GM21717 (cell line): ENCODE measurements around the gene RXRB.

Experiments
- ATAC-seq: cut with Tn5 transposase; IDR thresholded peaks from one replicate; pipeline ENCODE4 v1.9.1; 2021; ENCODE audit warnings: mild to moderate bottlenecking, moderate library complexity; ENCODE audit not compliant: unreplicated experiment

Gene RXRB

GRCh38 chr6:33212857-33213165 lies 12.3 kb upstream of the RXRB start:
- ATAC-seq = no peak

DNA sequence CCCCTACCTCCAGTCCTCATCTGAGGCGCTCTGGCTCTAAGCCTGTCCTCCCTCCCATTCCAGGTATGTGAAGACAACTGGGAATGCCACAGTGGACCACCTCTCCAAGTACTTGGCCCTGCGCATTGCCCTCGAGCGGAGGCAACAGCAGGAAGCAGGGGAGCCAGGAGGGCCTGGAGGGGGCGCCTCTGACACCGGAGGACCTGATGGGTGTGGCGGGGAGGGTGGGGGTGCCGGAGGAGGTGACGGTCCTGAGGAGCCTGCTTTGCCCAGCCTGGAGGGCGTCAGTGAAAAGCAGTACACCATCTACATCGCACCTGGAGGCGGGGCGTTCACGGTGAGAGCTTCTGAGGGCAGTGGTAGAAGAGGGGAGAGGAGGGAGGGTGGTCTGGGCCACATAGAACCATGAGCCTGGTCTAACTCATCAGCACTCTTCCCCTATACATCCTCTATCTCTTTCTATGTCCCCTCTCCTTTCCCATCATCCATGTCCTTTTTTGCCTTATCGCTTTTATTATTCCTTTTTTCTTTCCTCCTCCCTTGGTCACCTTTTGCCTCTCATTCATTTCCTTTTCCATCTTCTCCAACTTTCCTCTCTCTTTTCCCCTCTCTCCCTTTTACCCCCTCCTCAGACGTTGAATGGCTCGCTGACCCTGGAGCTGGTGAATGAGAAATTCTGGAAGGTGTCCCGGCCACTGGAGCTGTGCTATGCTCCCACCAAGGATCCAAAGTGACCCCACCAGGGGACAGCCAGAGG lies 11.4 kb upstream of the RXRB start:
- ATAC-seq = no peak

DNA sequence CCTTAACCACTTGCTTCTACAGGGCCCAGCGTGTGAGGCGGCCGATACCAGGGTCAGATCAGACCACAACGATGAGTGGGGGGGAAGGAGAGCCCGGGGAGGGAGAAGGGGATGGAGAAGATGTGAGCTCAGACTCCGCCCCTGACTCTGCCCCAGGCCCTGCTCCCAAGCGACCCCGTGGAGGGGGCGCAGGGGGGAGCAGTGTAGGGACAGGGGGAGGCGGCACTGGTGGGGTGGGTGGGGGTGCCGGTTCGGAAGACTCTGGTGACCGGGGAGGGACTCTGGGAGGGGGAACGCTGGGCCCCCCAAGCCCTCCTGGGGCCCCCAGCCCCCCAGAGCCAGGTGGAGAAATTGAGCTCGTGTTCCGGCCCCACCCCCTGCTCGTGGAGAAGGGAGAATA lies 10.7 kb upstream of the RXRB start:
- no peak for ATAC-seq

- ATAC-seq = no peak
Measured at GRCh38 chr6:33209856-33210255, 9.4 kb upstream of the RXRB start.

DNA sequence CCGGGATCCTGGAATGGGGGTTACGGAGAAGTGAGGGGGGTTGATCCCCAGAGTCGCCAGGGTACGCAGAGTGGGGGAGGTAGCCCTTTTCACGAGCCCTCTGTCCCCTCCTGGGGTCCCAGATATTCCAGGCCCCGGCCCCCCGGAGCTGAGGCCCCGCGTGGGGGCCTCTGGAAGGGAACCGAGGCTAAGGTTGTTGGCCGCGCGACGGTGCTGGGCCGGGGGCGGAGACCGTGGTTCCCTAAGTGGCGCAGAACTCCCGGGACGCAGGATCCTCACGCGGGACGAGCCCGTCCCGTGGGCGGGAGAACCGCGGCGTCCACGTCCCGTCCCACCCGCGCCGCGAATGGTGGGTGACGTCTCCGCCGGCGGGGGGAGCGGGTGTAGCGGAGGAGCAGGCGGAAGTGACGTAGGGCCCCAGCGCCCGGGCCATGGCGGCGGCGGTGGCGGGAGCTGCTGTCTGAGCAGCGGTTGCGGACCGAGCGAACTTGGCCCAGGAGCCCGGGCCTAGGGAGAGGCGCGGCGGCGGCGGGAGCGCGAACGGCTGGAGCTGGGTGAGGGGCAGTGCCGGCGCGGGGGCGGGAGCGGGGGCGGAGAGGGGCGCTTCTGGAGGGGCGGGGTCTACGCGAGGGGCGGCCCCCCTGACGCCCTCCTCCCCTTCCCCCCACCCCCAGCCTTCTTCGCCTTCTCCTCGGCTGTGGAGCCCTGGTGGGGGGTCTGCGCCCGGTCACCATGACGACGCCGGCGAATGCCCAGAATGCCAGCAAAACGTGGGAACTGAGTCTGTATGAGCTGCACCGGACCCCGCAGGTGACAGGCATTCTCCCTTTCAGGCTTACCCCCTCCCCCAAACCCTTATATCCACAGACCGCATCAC lies 7.9 kb upstream of the RXRB start, which contains the start of gene RING1:
TSS of gene RING1 (plus strand) at position 410 of the 877 bp plus-strand sequence. CDS start at position 733, 323 bp downstream.
- ATAC-seq = no peak

- no peak for ATAC-seq
Measured at GRCh38 chr6:33207552-33208090, 7.2 kb upstream of the RXRB start.

- no peak for ATAC-seq
Measured at GRCh38 chr6:33206864-33207551, 6.5 kb upstream of the RXRB start.

GRCh38 chr6:33206027-33206863 lies 5.8 kb upstream of the RXRB start:
- ATAC-seq = no peak

GRCh38 chr6:33205191-33206026 lies 4.9 kb upstream of the RXRB start:
- ATAC-seq = no peak

GRCh38 chr6:33204415-33205190 lies 4.1 kb upstream of the RXRB start, which contains the start of gene HSD17B8:
HSD17B8 (plus strand) TSS chr6:33204655; CDS start chr6:33204669, 14 bp downstream.
- ATAC-seq = peak; percentile 36

DNA sequence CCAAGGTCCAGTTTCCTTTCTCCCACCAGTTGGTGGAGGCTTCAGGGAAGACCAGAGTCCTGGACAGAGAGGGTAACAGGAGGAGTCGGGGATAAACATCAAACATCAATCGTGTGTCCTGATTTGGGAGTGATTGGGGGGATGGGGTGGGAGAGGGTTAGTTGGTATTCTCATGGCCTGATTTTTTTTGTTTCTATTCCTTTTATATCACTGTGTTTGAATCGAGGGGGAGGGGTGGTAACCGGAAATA lies 3.6 kb upstream of the RXRB start:
- no peak for ATAC-seq

- ATAC-seq = no peak
Measured at GRCh38 chr6:33203443-33204164, 3.1 kb upstream of the RXRB start.

DNA sequence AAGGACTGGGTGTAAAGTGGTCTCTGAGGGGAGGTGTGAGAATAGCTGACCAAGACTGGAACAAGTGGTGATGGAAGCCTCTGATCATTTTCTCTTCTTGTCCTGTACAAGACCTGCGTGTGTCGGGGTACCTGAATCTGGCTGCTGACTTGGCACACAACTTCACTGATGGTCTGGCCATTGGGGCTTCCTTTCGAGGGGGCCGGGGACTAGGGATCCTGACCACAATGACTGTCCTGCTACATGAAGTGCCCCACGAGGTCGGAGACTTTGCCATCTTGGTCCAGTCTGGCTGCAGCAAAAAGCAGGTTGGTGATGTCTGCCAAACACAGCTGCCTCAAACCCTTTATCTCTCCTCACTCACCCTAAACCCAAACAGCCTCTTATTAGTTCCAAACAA lies 2.3 kb upstream of the RXRB start:
- no peak for ATAC-seq

DNA sequence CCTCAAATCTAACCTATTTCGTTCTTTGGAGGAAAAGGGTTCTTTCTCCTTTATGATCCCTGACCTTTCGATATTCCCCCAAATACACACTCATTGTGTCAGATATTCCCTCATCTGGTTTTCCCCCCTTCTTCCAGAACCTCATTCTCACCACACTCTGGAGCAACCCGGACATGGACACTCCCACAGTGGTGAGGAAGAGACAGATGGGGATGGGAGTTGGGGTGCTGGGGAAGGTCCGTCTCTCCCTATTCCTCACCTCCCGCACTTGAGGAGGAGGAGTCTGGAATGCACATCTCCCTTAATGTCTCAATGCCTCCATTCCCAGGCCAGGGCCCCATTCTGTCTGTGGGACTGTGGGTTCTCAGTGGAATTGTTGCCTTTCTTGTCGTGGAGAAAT lies 1.5 kb upstream of the RXRB start:
- no peak for ATAC-seq

- ATAC-seq = peak; percentile 2
Measured at GRCh38 chr6:33201147-33201545, 681 bp upstream of the RXRB start.

DNA sequence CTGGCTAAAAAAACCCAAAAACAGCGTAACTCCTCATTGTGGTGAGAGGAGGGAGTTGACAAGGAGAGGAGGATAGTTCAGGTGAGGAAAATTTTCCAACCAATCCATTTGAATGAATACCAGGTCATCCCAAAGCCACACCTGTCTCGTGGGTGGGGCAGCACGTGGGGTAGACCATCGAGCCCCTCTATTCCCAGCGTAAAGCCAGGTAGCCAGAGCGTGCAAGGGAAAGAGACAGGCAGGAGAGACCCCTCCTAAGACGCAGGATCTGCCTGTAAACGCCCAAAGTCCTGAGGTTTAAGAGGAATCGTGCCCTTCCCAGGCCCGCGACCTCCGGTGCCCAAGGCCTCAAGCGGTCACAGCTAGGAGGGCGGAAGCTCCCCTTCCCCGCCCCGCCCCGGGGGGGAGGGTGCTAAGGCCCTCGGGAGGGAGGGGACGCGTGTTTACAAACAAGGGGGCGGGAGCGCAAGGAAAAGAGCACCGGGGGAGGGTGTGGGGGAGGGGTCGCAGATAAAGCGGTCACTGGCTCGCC lies 712 bp downstream of the RXRB start:
- ATAC-seq = peak; percentile 26

DNA sequence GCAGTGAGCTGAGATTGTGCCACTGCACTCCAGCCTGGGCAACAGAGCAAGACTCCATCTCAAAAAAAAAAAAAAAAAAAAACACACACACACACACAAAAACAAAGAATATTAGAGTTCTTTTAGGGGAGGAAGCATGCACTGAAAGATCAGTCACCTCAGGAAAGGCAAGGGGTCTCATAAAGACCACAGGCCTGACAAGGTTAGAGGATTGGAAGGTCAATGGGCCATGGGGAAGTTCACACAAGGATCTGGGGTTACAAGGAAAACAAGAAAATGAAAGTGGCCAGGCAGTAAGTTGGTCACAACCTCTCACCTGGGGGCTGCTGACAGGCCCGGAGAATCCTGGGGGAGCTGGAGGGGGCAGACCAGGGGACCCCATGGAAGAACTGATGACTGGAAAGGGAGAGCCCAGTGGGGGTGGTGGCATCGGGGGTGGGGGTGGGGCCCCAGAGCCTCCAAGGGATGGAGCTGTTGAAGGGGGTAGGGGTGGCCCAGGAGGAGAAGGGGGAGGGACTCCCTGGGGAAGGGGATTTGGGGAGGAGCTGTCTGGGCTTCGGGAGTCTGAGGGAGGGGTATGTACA lies 1.5 kb downstream of the RXRB start:
- ATAC-seq = no peak
